ENCODE data around the gene OR8D1.
A peak's percentile ranks its signal among the peaks of the same experiment; 100 is the strongest.
"Not testable (repeated sequence)": the region's sequence is repeated elsewhere in the genome, so short reads cannot be mapped to it uniquely, and the experiment has no call there.

The OR8D1 gene

GRCh38 chr11:124296016-124296415 lies 17.7 kb downstream of the OR8D1 start:
- no peak for DNase-seq
- in situ Hi-C loops (cut with MboI; ENCODE audit: low pct_unique_long_range_greater_than_20kb, low sequenced_read_pairs), result no loop called here

- DNase-seq, result no peak
- in situ Hi-C loops (cut with MboI; ENCODE audit: low pct_unique_long_range_greater_than_20kb, low sequenced_read_pairs), result no loop called here
Measured at GRCh38 chr11:124294687-124295086, 19.1 kb downstream of the OR8D1 start.

GRCh38 chr11:124285610-124286344 lies 28.0 kb downstream of the OR8D1 start:
- in situ Hi-C loops (cut with MboI; ENCODE audit: low pct_unique_long_range_greater_than_20kb, low sequenced_read_pairs), result no loop called here
- DNase-seq, result no peak

GRCh38 chr11:124278261-124278660 lies 35.5 kb downstream of the OR8D1 start:
- in situ Hi-C loops (cut with MboI; ENCODE audit: low pct_unique_long_range_greater_than_20kb, low sequenced_read_pairs), result no loop called here
- DNase-seq, result no peak

GRCh38 chr11:124277804-124278203 lies 35.9 kb downstream of the OR8D1 start:
- in situ Hi-C loops (cut with MboI; ENCODE audit: low pct_unique_long_range_greater_than_20kb, low sequenced_read_pairs), result no loop called here
- DNase-seq, result no peak

- in situ Hi-C loops (cut with MboI; ENCODE audit: low pct_unique_long_range_greater_than_20kb, low sequenced_read_pairs), result no loop called here
- DNase-seq, result no peak
Measured at GRCh38 chr11:124277207-124277606, 36.5 kb downstream of the OR8D1 start.

- DNase-seq, result peak; percentile 35
Measured at GRCh38 chr11:124276081-124276480, 37.7 kb downstream of the OR8D1 start.

GRCh38 chr11:124274000-124274399 lies 39.7 kb downstream of the OR8D1 start:
- in situ Hi-C loops (cut with MboI; ENCODE audit: low pct_unique_long_range_greater_than_20kb, low sequenced_read_pairs), result no loop called here
- no peak for DNase-seq

More at GRCh38 chr11:124276081-124276480, 37.7 kb downstream of the OR8D1 start:
- in situ Hi-C loops (cut with MboI; ENCODE audit: low pct_unique_long_range_greater_than_20kb, low sequenced_read_pairs), result no loop called here

- DNase-seq; in situ Hi-C loops (cut with MboI; ENCODE audit: low pct_unique_long_range_greater_than_20kb, low sequenced_read_pairs): not testable (repeated sequence)
Measured at GRCh38 chr11:124270886-124271285, 42.9 kb downstream of the OR8D1 start.

- DNase-seq; in situ Hi-C loops (cut with MboI; ENCODE audit: low pct_unique_long_range_greater_than_20kb, low sequenced_read_pairs): not testable (repeated sequence)
Measured at GRCh38 chr11:124265041-124265440, 48.7 kb downstream of the OR8D1 start.

GRCh38 chr11:124256076-124256475 lies 57.7 kb downstream of the OR8D1 start, which contains the start of gene OR8G5:
Gene OR8G5, plus strand, starts transcription at chr11:124256376. Its CDS starts 8,556 bp downstream, at chr11:124264932.
- in situ Hi-C loops (cut with MboI; ENCODE audit: low pct_unique_long_range_greater_than_20kb, low sequenced_read_pairs), result no loop called here
- no peak for DNase-seq

Measured in KBM-7 (cell line).